NCI-H2107 (cell line): ENCODE data around the gene SEMA3E.

Experiments
- DNase-seq: peaks from one replicate; lab custom pipeline; 2025; lab: John Stamatoyannopoulos, UW

The SEMA3E gene

GRCh38 chr7:83347945-83348444, 300.9 kb downstream of the SEMA3E start:
- DNase-seq: no peak

- no peak for DNase-seq
Observed at GRCh38 chr7:83339907-83340306, 309.0 kb downstream of the SEMA3E start.

- DNase-seq: no peak
Observed at GRCh38 chr7:83338277-83338950, 310.5 kb downstream of the SEMA3E start.

- DNase-seq: no peak
Observed at GRCh38 chr7:83337050-83337449, 311.9 kb downstream of the SEMA3E start.

GRCh38 chr7:83326223-83326622, 322.7 kb downstream of the SEMA3E start:
- no peak for DNase-seq

GRCh38 chr7:83325083-83325482, 323.9 kb downstream of the SEMA3E start:
- no peak for DNase-seq

GRCh38 chr7:83324596-83324995, 324.3 kb downstream of the SEMA3E start:
- DNase-seq: no peak

GRCh38 chr7:83321011-83321410, 327.9 kb downstream of the SEMA3E start:
- no peak for DNase-seq

GRCh38 chr7:83313931-83314330, 335.0 kb downstream of the SEMA3E start:
- no peak for DNase-seq
